ENCODE data around the gene IGLL5. TPM values are rescaled to one million over a fixed set of nuclear protein-coding genes. Genes with fewer than 3 reads are reported as not detected.

IGLL5 gene
- total RNA-seq: not detected in 2 replicates

DNA sequence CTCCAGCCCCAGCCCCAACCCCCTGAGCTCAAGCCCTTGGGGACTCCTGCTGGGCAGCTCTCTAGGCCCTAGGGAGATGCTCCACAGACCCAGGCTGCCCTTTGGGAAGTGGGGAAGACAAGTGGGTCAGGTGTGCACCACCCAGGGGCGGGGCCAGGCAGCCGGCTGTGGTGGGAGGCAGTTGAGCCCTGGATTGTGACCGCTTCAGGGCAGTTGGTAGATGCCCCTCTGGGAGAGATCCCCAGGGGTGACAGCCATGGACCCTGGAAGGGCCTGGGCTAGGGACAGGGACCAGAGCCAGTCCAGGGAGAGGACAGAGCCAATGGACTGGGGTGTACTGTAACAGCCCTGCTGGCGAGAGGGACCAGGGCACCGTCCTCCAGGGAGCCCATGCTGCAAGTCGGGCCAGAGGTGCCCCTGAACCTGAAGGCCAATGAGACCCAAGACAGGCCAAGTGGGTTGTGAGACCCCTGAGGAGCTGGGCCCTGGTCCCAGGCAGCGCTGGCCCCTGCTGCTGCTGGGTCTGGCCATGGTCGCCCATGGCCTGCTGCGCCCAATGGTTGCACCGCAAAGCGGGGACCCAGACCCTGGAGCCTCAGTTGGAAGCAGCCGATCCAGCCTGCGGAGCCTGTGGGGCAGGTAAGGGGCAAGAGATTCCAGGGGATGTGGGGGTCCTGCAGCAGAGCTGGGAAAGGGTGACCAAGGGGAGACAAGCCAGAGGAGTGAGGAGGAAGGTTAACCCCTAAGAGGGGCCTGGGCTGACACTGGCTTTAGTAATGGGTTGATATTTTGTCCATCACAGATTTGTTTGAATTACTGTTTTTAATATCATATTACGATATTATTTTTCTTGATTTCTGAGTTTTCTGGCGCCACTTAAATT is at the start of gene IGLL5:
TSS of gene IGLL5 (plus strand) at position 196 of the 883 bp plus-strand sequence. CDS start at position 434, 238 bp downstream.
- TF ChIP-seq, protein P1, sequence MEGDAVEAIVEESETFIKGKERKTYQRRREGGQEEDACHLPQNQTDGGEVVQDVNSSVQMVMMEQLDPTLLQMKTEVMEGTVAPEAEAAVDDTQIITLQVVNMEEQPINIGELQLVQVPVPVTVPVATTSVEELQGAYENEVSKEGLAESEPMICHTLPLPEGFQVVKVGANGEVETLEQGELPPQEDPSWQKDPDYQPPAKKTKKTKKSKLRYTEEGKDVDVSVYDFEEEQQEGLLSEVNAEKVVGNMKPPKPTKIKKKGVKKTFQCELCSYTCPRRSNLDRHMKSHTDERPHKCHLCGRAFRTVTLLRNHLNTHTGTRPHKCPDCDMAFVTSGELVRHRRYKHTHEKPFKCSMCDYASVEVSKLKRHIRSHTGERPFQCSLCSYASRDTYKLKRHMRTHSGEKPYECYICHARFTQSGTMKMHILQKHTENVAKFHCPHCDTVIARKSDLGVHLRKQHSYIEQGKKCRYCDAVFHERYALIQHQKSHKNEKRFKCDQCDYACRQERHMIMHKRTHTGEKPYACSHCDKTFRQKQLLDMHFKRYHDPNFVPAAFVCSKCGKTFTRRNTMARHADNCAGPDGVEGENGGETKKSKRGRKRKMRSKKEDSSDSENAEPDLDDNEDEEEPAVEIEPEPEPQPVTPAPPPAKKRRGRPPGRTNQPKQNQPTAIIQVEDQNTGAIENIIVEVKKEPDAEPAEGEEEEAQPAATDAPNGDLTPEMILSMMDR (IDR thresholded peaks at IDR 0.05; ENCODE audit: insufficient read depth, low read length, severe bottlenecking): no peak
- FAIRE-seq: no peak
- Histone ChIP-seq H3K4me3 (ENCODE audit: low read depth, low read length) (no peak within 1 kb of the TSS), H3K36me3 (ENCODE audit: control insufficient read depth, insufficient read depth, low read length) (no peaks in the 10 kb centered on the region), H3K27me3 (ENCODE audit: control insufficient read depth, insufficient read depth, low read length) (no peaks in the 10 kb centered on the region)
- DNase-seq (ENCODE audit: low read depth): no peak

DNA sequence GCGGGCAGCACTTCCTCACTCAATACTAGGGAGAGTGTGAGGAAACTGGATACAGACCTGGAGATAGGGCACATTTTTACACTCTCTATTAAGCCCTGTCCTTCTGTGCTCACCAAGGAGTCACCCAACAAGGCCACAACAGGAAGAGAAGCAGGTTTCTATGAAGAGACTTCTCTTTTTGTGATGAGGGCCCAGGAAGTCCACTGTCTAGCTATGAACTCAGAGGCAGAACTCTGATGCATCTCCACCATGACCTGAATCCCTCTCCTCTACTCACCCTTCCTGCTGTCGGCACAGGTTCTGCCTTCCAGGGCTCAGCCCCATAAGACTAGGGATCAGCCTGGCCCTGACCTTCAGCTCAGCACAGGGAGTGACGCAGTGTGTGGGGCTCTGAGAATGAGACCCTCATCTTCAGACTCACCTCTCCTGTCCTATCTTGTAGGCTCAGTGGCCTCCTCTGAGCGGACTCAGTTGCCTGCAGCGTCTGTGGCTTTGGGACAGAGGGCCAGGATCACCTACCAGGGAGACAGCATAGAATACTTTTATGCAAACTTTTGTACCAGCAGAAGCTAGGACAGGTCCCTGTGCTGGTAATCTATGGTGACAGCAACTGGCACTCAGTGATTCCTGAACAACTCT is 49.3 kb upstream of the IGLL5 start:
- TF ChIP-seq, protein P1 (IDR thresholded peaks at IDR 0.05; ENCODE audit: insufficient read depth, low read length, severe bottlenecking): no peak
- H3K4me3 ChIP-seq (ENCODE audit: low read depth, low read length): no peak overlapping the region
- no peaks in the 10 kb centered on the region for H3K36me3 ChIP-seq (ENCODE audit: control insufficient read depth, insufficient read depth, low read length)
- no peak for DNase-seq (ENCODE audit: low read depth)
- H3K27me3 ChIP-seq (ENCODE audit: control insufficient read depth, insufficient read depth, low read length): no peaks in the 10 kb centered on the region
- peak; percentile 83 for FAIRE-seq

DNA sequence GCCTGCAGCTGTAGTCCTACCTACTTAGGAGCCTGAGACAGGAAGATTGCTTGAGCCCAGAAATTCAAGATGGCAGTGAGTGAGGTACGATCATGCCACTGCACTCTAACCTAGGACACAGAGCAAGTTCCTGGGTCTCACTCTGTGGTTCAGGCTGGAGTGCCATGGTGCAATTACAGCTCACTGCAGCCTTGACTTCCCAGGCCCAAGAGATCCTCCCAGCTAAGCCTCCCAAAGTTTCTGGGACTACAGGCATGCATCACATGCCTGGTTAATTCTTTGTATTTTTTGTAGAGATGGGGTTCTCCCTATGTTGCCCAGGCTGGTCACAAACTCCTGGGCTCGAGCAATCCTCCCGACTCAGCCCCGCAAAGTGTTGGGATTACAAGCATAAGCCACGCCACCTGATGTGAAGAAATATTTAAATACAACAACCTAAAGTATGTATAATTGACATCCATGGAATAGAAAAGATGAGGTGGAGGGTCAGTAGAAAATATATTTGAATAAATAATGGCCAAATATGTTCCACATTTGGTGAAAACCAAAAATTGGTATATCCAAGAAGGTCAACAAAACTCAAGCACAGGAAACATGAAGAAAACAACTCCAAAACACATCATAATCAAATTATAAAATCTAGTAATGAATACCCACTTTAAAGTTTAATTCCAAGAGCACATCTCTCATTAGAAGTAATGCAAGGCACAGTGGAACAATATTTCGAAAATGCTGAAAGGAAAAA is 47.9 kb upstream of the IGLL5 start:
- H3K36me3 ChIP-seq (ENCODE audit: control insufficient read depth, insufficient read depth, low read length): no peaks in the 10 kb centered on the region
- FAIRE-seq: no peak
- no peaks in the 10 kb centered on the region for H3K27me3 ChIP-seq (ENCODE audit: control insufficient read depth, insufficient read depth, low read length)
- H3K4me3 ChIP-seq (ENCODE audit: low read depth, low read length): no peak overlapping the region
- no peak for DNase-seq (ENCODE audit: low read depth)
- TF ChIP-seq, protein P1 (IDR thresholded peaks at IDR 0.05; ENCODE audit: insufficient read depth, low read length, severe bottlenecking): no peak

DNA sequence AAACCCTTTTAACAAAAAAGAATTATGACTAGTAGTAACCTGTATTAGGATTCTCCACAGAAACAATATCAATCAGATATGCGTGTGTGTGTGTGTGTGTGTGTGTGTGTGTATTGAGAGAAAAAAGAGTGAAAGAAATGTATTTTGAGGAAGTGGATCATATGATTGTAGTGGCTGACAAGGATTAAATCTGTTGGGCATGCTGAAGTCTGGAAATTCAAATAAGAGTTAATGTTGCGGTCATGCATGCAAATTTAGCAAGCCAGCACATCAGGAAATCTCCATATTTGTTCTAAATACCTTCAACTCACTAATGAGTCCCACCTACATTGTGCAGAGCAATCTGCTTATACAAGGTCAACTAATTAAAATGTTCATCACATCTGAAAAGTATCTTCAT is 46.8 kb upstream of the IGLL5 start:
- H3K36me3 ChIP-seq (ENCODE audit: control insufficient read depth, insufficient read depth, low read length): no peaks in the 10 kb centered on the region
- DNase-seq (ENCODE audit: low read depth) (no peak), FAIRE-seq (no peak)
- TF ChIP-seq, protein P1 (IDR thresholded peaks at IDR 0.05; ENCODE audit: insufficient read depth, low read length, severe bottlenecking): no peak
- no peaks in the 10 kb centered on the region for H3K27me3 ChIP-seq (ENCODE audit: control insufficient read depth, insufficient read depth, low read length)
- H3K4me3 ChIP-seq (ENCODE audit: low read depth, low read length): no peak overlapping the region

DNA sequence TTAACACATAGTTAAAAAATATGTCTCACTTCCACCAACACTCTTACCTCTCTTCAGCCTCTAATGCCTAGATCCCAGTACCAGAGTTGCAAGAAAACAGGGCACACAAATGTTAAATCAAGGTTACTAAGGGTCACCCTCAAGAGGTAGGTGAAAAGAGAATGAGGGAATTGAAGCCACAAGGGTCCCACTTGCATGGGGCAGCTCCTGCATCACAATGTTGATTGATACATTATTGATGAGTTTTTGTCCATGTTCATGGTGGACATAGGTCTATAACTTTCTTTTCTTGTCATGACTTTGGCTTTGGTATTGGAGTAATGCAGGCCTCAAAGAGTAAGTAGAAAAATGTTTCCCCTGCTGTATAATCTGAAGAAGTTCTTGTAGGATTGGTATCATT is 46.0 kb upstream of the IGLL5 start:
- no peak for FAIRE-seq
- DNase-seq (ENCODE audit: low read depth): no peak

More for the DNA sequence above, 46.0 kb upstream of the IGLL5 start:
- Histone ChIP-seq H3K4me3 (ENCODE audit: low read depth, low read length) (no peak overlapping the region), H3K36me3 (ENCODE audit: control insufficient read depth, insufficient read depth, low read length) (no peaks in the 10 kb centered on the region), H3K27me3 (ENCODE audit: control insufficient read depth, insufficient read depth, low read length) (no peaks in the 10 kb centered on the region)
- TF ChIP-seq, protein P1 (IDR thresholded peaks at IDR 0.05; ENCODE audit: insufficient read depth, low read length, severe bottlenecking): no peak
